ENCODE results near the gene SLC30A5.

GRCh38 chr5:69078921-69079540 lies 14.8 kb upstream of the SLC30A5 start:
- TF ChIP-seq CTCF (conservative IDR thresholded peaks at IDR 0.05; ENCODE audit: low read depth, low read length) (no peak), EZH2 (IDR thresholded peaks at IDR 0.05; ENCODE audit: low read length, unreplicated experiment) (no peak)
